T-helper 2 cell treated with Interferon-gamma antibody and Interleukin-4, amounts not matched to agents 5 μg/mL and 100 μg/mL, for 36 hours (primary cell): Measurements from ENCODE around the gene TMCC1.

Experiments
- DNase-seq: peaks from one replicate; pipeline ENCODE4 v3.0.0; 2021; ENCODE audit warnings: low spot score
- H3K27ac Mint-ChIP-seq: one replicate; pipeline ENCODE4 v1.8.0; 2021; ENCODE audit warnings: mild to moderate bottlenecking, mixed read lengths
- H3K27me3 Mint-ChIP-seq: one replicate; pipeline ENCODE4 v1.8.0; 2021; ENCODE audit warnings: low read depth, mixed read lengths
- H3K36me3 Mint-ChIP-seq: one replicate; pipeline ENCODE4 v1.8.0; 2021; ENCODE audit warnings: low read depth, mixed read lengths
- H3K4me1 Mint-ChIP-seq: one replicate; pipeline ENCODE4 v1.8.0; 2021; ENCODE audit warnings: low read depth, mixed read lengths
- H3K4me3 Mint-ChIP-seq: one replicate; pipeline ENCODE4 v1.8.0; 2022; ENCODE audit warnings: mild to moderate bottlenecking, moderate library complexity, mixed read lengths
- H3K9me3 Mint-ChIP-seq: one replicate; pipeline ENCODE4 v1.8.0; 2021; ENCODE audit warnings: mixed read lengths

Gene TMCC1

GRCh38 chr3:129796146-129796545, 97.4 kb downstream of the TMCC1 start:
- H3K36me3 Mint-ChIP-seq: no peaks in the 10 kb centered on the region
- no peaks in the 10 kb centered on the region for H3K27me3 Mint-ChIP-seq
- H3K27ac Mint-ChIP-seq: no peak overlapping the region
- no peaks in the 10 kb centered on the region for H3K9me3 Mint-ChIP-seq
- DNase-seq: no peak
- H3K4me1 Mint-ChIP-seq: peaks cover 9% of the 10 kb centered on the region
- H3K4me3 Mint-ChIP-seq: no peak overlapping the region

GRCh38 chr3:129795186-129796010, 98.1 kb downstream of the TMCC1 start:
- DNase-seq: no peak
- H3K27me3 Mint-ChIP-seq: no peaks in the 10 kb centered on the region
- no peaks in the 10 kb centered on the region for H3K9me3 Mint-ChIP-seq
- peaks cover 9% of the 10 kb centered on the region for H3K4me1 Mint-ChIP-seq
- no peaks in the 10 kb centered on the region for H3K36me3 Mint-ChIP-seq
- H3K27ac Mint-ChIP-seq: no peak overlapping the region
- H3K4me3 Mint-ChIP-seq: no peak overlapping the region

- Mint-ChIP-seq H3K27ac (no peak overlapping the region), H3K36me3 (no peaks in the 10 kb centered on the region), H3K27me3 (no peaks in the 10 kb centered on the region), H3K9me3 (no peaks in the 10 kb centered on the region), H3K4me1 (peaks cover 9% of the 10 kb centered on the region), H3K4me3 (no peak overlapping the region)
- no peak for DNase-seq
Observed at GRCh38 chr3:129794311-129795185, 99.0 kb downstream of the TMCC1 start.

GRCh38 chr3:129793942-129794310, 99.6 kb downstream of the TMCC1 start:
- H3K27ac Mint-ChIP-seq: no peak overlapping the region
- H3K9me3 Mint-ChIP-seq: no peaks in the 10 kb centered on the region
- H3K27me3 Mint-ChIP-seq: no peaks in the 10 kb centered on the region
- H3K4me1 Mint-ChIP-seq: peaks cover 9% of the 10 kb centered on the region
- DNase-seq: no peak
- H3K4me3 Mint-ChIP-seq: no peak overlapping the region
- H3K36me3 Mint-ChIP-seq: no peaks in the 10 kb centered on the region

- no peaks in the 10 kb centered on the region for H3K27me3 Mint-ChIP-seq
- no peak for DNase-seq
- H3K36me3 Mint-ChIP-seq: no peaks in the 10 kb centered on the region
- H3K9me3 Mint-ChIP-seq: no peaks in the 10 kb centered on the region
- H3K4me3 Mint-ChIP-seq: no peak overlapping the region
- H3K4me1 Mint-ChIP-seq: peaks cover 9% of the 10 kb centered on the region
- H3K27ac Mint-ChIP-seq: no peak overlapping the region
Observed at GRCh38 chr3:129793319-129793718, 100.2 kb downstream of the TMCC1 start.

- no peak overlapping the region for H3K4me3 Mint-ChIP-seq
- no peaks in the 10 kb centered on the region for H3K9me3 Mint-ChIP-seq
- DNase-seq: no peak
- H3K27me3 Mint-ChIP-seq: no peaks in the 10 kb centered on the region
- no peaks in the 10 kb centered on the region for H3K4me1 Mint-ChIP-seq
- H3K27ac Mint-ChIP-seq: no peak overlapping the region
- no peaks in the 10 kb centered on the region for H3K36me3 Mint-ChIP-seq
Observed at GRCh38 chr3:129783470-129783869, 110.0 kb downstream of the TMCC1 start.

GRCh38 chr3:129778871-129779270, 114.6 kb downstream of the TMCC1 start:
- Mint-ChIP-seq H3K4me3 (no peak overlapping the region), H3K36me3 (no peaks in the 10 kb centered on the region), H3K27me3 (no peaks in the 10 kb centered on the region), H3K9me3 (no peaks in the 10 kb centered on the region), H3K4me1 (no peaks in the 10 kb centered on the region), H3K27ac (no peak overlapping the region)
- DNase-seq: no peak

GRCh38 chr3:129777806-129778205, 115.7 kb downstream of the TMCC1 start:
- no peak overlapping the region for H3K4me3 Mint-ChIP-seq
- no peaks in the 10 kb centered on the region for H3K4me1 Mint-ChIP-seq
- no peaks in the 10 kb centered on the region for H3K27me3 Mint-ChIP-seq
- no peak for DNase-seq
- no peaks in the 10 kb centered on the region for H3K9me3 Mint-ChIP-seq
- H3K36me3 Mint-ChIP-seq: no peaks in the 10 kb centered on the region
- H3K27ac Mint-ChIP-seq: no peak overlapping the region

- Mint-ChIP-seq H3K36me3 (no peaks in the 10 kb centered on the region), H3K9me3 (no peaks in the 10 kb centered on the region), H3K4me3 (no peak overlapping the region), H3K27ac (no peak overlapping the region), H3K4me1 (no peaks in the 10 kb centered on the region), H3K27me3 (no peaks in the 10 kb centered on the region)
- no peak for DNase-seq
Observed at GRCh38 chr3:129775870-129776269, 117.6 kb downstream of the TMCC1 start.

- H3K4me3 Mint-ChIP-seq: no peak overlapping the region
Observed at GRCh38 chr3:129773691-129774663, 119.5 kb downstream of the TMCC1 start.

GRCh38 chr3:129770604-129771003, 122.9 kb downstream of the TMCC1 start:
- Mint-ChIP-seq H3K27ac (no peak overlapping the region), H3K27me3 (no peaks in the 10 kb centered on the region), H3K9me3 (no peaks in the 10 kb centered on the region), H3K36me3 (no peaks in the 10 kb centered on the region), H3K4me3 (no peak overlapping the region), H3K4me1 (no peaks in the 10 kb centered on the region)
- no peak for DNase-seq

More at GRCh38 chr3:129773691-129774663, 119.5 kb downstream of the TMCC1 start:
- Mint-ChIP-seq H3K27ac (no peak overlapping the region), H3K36me3 (no peaks in the 10 kb centered on the region), H3K9me3 (no peaks in the 10 kb centered on the region), H3K4me1 (no peaks in the 10 kb centered on the region), H3K27me3 (no peaks in the 10 kb centered on the region)
- DNase-seq: no peak

GRCh38 chr3:129769616-129770015, 123.9 kb downstream of the TMCC1 start:
- Mint-ChIP-seq H3K4me1 (no peaks in the 10 kb centered on the region), H3K4me3 (no peak overlapping the region), H3K36me3 (no peaks in the 10 kb centered on the region), H3K27me3 (no peaks in the 10 kb centered on the region), H3K9me3 (no peaks in the 10 kb centered on the region), H3K27ac (no peak overlapping the region)
- DNase-seq: no peak

GRCh38 chr3:129768728-129769127, 124.8 kb downstream of the TMCC1 start:
- H3K27ac Mint-ChIP-seq: no peak overlapping the region
- no peaks in the 10 kb centered on the region for H3K27me3 Mint-ChIP-seq
- no peaks in the 10 kb centered on the region for H3K9me3 Mint-ChIP-seq
- DNase-seq: no peak
- no peaks in the 10 kb centered on the region for H3K36me3 Mint-ChIP-seq
- no peaks in the 10 kb centered on the region for H3K4me1 Mint-ChIP-seq
- no peak overlapping the region for H3K4me3 Mint-ChIP-seq
